Thoracic aorta (tissue), 2 donors: Measurements from ENCODE around the gene EHMT1. TPM values are rescaled to one million over a fixed set of nuclear protein-coding genes. Genes with fewer than 3 reads are reported as not detected.

Source experiments
- ATAC-seq: fragments of 150-250 bp; one replicate; pipeline ENCODE4 v1.8.0; 2017; ENCODE audit warnings: low read depth; ENCODE audit not compliant: insufficient number of reproducible peaks, low FRiP score
- DNase-seq: peaks from one replicate; pipeline ENCODE4 v3.0.0-alpha.2; 2020; ENCODE audit warnings: low spot score
- H3K27ac ChIP-seq, 2 donors: fragments of 200-600 bp; sonication (generic); 1 replicate in 1 of 2; 2 replicates in 1 of 2; pipeline ENCODE4 v1.5.1; 2016; ENCODE audit warnings: mild to moderate bottlenecking in 2 of 2, moderate library complexity in 2 of 2
- H3K27me3 ChIP-seq: fragments of 200-600 bp; sonication (generic); replicated peaks from 2 replicates; pipeline ENCODE4 v1.6.0; 2016; ENCODE audit warnings: mild to moderate bottlenecking; ENCODE audit not compliant: insufficient read depth
- H3K36me3 ChIP-seq: fragments of 200-600 bp; sonication (generic); one replicate; pipeline ENCODE4 v1.5.1; 2016
- H3K4me1 ChIP-seq, 2 donors: fragments of 200-600 bp; sonication (generic); 1 replicate in 1 of 2; 2 replicates in 1 of 2; pipeline versions ENCODE4 v1.5.1 to v1.6.0; 2016; ENCODE audit warnings: low read depth in 2 of 2, mild to moderate bottlenecking in 1 of 2; ENCODE audit not compliant: control insufficient read depth in 1 of 2
- H3K4me3 ChIP-seq: fragments of 200-600 bp; sonication (generic); 2 replicates; pipeline ENCODE4 v1.5.1; 2016; ENCODE audit warnings: mild to moderate bottlenecking
- H3K9me3 ChIP-seq: fragments of 200-600 bp; sonication (generic); 2 replicates; pipeline ENCODE4 v1.5.1; 2016
- total RNA-seq, 2 donors: library from RNA; depleted of rRNA; stranded (reverse); fragments of >200 nt; gene quantifications; one replicate each; pipeline versions ENCODE4 v1.1.0 to v1.2.3, GENCODE V29; 2016
- TF ChIP-seq, protein P1 (sequence below): fragments of 200-600 bp; sonication (generic); IDR thresholded peaks from one replicate; pipeline ENCODE4 v1.5.1; 2019; ENCODE audit warnings: antibody characterized with exemption

The EHMT1 gene
- total RNA-seq, 2 donors from 2014 or later: 67.6 to 150 TPM

GRCh38 chr9:137759117-137759516 is 140.3 kb downstream of the EHMT1 start:
- TF ChIP-seq, protein P1, sequence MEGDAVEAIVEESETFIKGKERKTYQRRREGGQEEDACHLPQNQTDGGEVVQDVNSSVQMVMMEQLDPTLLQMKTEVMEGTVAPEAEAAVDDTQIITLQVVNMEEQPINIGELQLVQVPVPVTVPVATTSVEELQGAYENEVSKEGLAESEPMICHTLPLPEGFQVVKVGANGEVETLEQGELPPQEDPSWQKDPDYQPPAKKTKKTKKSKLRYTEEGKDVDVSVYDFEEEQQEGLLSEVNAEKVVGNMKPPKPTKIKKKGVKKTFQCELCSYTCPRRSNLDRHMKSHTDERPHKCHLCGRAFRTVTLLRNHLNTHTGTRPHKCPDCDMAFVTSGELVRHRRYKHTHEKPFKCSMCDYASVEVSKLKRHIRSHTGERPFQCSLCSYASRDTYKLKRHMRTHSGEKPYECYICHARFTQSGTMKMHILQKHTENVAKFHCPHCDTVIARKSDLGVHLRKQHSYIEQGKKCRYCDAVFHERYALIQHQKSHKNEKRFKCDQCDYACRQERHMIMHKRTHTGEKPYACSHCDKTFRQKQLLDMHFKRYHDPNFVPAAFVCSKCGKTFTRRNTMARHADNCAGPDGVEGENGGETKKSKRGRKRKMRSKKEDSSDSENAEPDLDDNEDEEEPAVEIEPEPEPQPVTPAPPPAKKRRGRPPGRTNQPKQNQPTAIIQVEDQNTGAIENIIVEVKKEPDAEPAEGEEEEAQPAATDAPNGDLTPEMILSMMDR: no peak
- H3K4me3 ChIP-seq: no peak overlapping the region
- H3K27me3 ChIP-seq: no peaks in the 10 kb centered on the region
- H3K9me3 ChIP-seq: peaks cover 3% of the 10 kb centered on the region
- no peak for DNase-seq
- no peak for ATAC-seq
- H3K27ac ChIP-seq: no peak overlapping the region
- H3K4me1 ChIP-seq: peaks cover 0 to 14% of the 10 kb centered on the region in 2 donors
- peaks cover 33% of the 10 kb centered on the region for H3K36me3 ChIP-seq

- no peaks in the 10 kb centered on the region for H3K27me3 ChIP-seq
- peaks cover 31% of the 10 kb centered on the region for H3K36me3 ChIP-seq
- no peak overlapping the region for H3K27ac ChIP-seq
- H3K9me3 ChIP-seq: peaks cover 3% of the 10 kb centered on the region
- H3K4me1 ChIP-seq: peaks cover 0 to 14% of the 10 kb centered on the region in 2 donors
- H3K4me3 ChIP-seq: no peak overlapping the region
- TF ChIP-seq, protein P1: no peak
- no peak for DNase-seq
- ATAC-seq: no peak
These were observed 141.0 kb downstream of the EHMT1 start for GRCh38 chr9:137759649-137760321.

DNA sequence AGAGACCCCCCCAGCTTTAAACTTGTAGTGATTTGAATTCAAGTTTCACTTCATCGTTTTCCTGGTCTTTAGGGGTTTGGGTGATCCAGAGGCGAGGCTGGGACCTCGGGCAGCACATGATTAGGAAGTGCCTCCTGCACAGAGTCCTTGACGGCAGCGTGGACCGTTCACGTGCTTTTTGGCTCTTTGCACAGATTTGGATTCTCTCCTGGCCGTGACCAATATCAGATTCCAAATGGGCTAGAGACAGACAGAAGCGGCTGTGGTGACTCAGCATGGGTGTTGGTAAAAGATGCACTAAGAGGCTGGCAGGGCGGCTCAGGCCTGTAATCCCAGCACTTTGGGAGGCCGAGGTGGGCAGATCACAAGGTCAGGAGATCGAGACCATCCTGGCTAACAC is 141.6 kb downstream of the EHMT1 start:
- peaks cover 0 to 14% of the 10 kb centered on the region in 2 donors for H3K4me1 ChIP-seq
- no peaks in the 10 kb centered on the region for H3K9me3 ChIP-seq
- peaks cover 26% of the 10 kb centered on the region for H3K36me3 ChIP-seq
- no peak overlapping the region for H3K27ac ChIP-seq
- TF ChIP-seq, protein P1: no peak
- no peaks in the 10 kb centered on the region for H3K27me3 ChIP-seq
- no peak for DNase-seq
- no peak overlapping the region for H3K4me3 ChIP-seq
- no peak for ATAC-seq

DNA sequence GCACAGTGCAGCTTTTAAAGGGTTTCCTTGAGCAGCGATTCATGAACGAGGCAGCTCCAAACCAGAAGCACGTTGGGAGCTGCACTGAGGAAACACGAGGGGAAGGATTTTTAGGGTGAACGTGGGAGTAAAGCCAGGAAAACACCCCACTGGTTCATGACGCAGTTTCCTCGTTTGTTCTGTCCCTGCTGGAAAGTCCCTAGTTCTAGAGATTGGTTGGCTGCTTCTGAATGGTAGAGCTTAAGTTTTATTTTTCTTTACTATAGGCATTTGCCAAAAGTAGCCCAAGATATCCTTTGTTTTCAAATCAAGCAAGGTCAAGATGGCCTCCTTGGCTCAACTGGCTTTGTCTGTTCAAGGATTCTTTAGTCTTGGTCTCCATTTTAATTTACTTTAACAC is 142.2 kb downstream of the EHMT1 start:
- no peak overlapping the region for H3K4me3 ChIP-seq
- H3K9me3 ChIP-seq: no peaks in the 10 kb centered on the region
- H3K4me1 ChIP-seq: peaks cover 0 to 14% of the 10 kb centered on the region in 2 donors
- no peak for DNase-seq
- H3K27ac ChIP-seq: no peak overlapping the region
- no peaks in the 10 kb centered on the region for H3K27me3 ChIP-seq
- H3K36me3 ChIP-seq: peaks cover 24% of the 10 kb centered on the region
- TF ChIP-seq, protein P1: no peak
- ATAC-seq: no peak

DNA sequence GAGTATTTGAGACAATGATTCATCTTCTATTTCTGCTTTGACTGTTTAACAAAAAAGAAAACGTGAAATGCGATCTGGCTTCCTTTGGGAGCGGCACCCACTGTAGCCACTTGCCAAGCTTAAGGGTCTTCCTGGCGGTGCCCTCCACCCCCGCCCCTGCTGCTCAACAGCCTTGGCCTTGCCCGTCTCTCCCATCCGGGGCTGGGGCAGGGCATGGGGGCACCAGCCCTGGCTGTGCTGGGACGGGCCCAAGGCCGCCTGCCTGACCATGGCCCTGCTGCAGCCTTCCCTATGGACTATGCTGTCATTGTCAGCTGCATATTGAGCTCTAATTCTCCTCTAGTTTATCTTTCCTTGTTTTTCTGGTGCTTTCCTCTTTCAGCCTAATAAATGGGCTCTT is 143.0 kb downstream of the EHMT1 start:
- H3K36me3 ChIP-seq: peaks cover 24% of the 10 kb centered on the region
- H3K27ac ChIP-seq: no peak overlapping the region
- no peak for ATAC-seq
- H3K27me3 ChIP-seq: no peaks in the 10 kb centered on the region
- H3K9me3 ChIP-seq: no peaks in the 10 kb centered on the region
- H3K4me3 ChIP-seq: no peak overlapping the region
- TF ChIP-seq, protein P1: no peak
- no peak for DNase-seq
- peaks cover 0 to 10% of the 10 kb centered on the region in 2 donors for H3K4me1 ChIP-seq
